ENCODE results near the gene KCNH1.

DNA sequence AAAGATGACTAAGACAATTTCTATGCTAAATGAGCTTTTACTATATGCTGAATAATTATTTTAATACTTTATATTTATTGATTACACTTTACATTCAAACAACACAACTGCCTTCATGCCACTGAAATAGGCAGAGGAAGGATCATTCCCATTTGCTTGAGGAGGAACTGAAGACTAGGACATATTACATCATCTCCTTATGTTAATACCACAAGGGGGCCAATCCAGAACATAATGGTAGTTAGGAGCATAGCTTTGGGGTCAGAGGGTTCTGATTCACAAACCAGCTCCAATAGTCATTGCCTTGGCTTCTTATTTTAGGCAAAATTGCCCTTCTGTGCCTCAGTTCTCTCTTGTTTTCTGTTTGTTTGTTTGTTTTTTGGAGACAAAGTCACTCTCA, 306.5 kb downstream of the KCNH1 start:
- TF ChIP-seq, protein P1, sequence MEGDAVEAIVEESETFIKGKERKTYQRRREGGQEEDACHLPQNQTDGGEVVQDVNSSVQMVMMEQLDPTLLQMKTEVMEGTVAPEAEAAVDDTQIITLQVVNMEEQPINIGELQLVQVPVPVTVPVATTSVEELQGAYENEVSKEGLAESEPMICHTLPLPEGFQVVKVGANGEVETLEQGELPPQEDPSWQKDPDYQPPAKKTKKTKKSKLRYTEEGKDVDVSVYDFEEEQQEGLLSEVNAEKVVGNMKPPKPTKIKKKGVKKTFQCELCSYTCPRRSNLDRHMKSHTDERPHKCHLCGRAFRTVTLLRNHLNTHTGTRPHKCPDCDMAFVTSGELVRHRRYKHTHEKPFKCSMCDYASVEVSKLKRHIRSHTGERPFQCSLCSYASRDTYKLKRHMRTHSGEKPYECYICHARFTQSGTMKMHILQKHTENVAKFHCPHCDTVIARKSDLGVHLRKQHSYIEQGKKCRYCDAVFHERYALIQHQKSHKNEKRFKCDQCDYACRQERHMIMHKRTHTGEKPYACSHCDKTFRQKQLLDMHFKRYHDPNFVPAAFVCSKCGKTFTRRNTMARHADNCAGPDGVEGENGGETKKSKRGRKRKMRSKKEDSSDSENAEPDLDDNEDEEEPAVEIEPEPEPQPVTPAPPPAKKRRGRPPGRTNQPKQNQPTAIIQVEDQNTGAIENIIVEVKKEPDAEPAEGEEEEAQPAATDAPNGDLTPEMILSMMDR (IDR thresholded peaks at IDR 0.05; ENCODE audit: low read depth, low read length), result no peak
- TF ChIP-seq EZH2phosphoT487 (IDR thresholded peaks at IDR 0.05; ENCODE audit: low read depth), result no peak

Measured in OCI-LY3 (cell line).